Mucosa of stomach (tissue), 1 donor: Measurements from ENCODE around the gene DDB1.

ENCODE experiments used
- H3K27me3 ChIP-seq: one replicate; pipeline ENCODE4 v1.7.0; 2013; ENCODE audit warnings: mild to moderate bottlenecking, low read length; ENCODE audit not compliant: control insufficient read depth, insufficient read depth
- H3K36me3 ChIP-seq: one replicate; pipeline ENCODE4 v1.7.0; 2013; ENCODE audit warnings: low read length; ENCODE audit not compliant: control insufficient read depth, insufficient read depth
- H3K4me1 ChIP-seq: one replicate; pipeline ENCODE4 v1.7.0; 2013; ENCODE audit warnings: mild to moderate bottlenecking, low read length; ENCODE audit not compliant: control insufficient read depth, insufficient read depth
- H3K4me3 ChIP-seq: one replicate; pipeline ENCODE4 v1.7.0; 2013; ENCODE audit warnings: low read length
- H3K9ac ChIP-seq: one replicate; pipeline ENCODE4 v1.7.0; 2013; ENCODE audit warnings: mild to moderate bottlenecking, low read length, moderate library complexity
- H3K9me3 ChIP-seq: one replicate; pipeline ENCODE4 v1.7.0; 2013; ENCODE audit warnings: mild to moderate bottlenecking, low read length, moderate library complexity; ENCODE audit not compliant: control insufficient read depth
- donor health status: Pancreatic carcinoma.

The DDB1 gene

GRCh38 chr11:61280883-61281580, 51.9 kb downstream of the DDB1 start:
- Histone ChIP-seq H3K27me3 (peaks cover 5% of the 10 kb centered on the region), H3K4me1 (peaks cover 10% of the 10 kb centered on the region), H3K36me3 (no peaks in the 10 kb centered on the region), H3K9ac (no peak overlapping the region), H3K4me3 (no peak overlapping the region), H3K9me3 (no peaks in the 10 kb centered on the region)

GRCh38 chr11:61279934-61280659, 52.8 kb downstream of the DDB1 start:
- H3K9me3 ChIP-seq = no peaks in the 10 kb centered on the region

GRCh38 chr11:61278001-61278470, 54.9 kb downstream of the DDB1 start:
- Histone ChIP-seq H3K4me1 (peaks cover 20% of the 10 kb centered on the region), H3K27me3 (peaks cover 10% of the 10 kb centered on the region), H3K9ac (no peak overlapping the region), H3K4me3 (no peak overlapping the region), H3K9me3 (no peaks in the 10 kb centered on the region), H3K36me3 (no peaks in the 10 kb centered on the region)

More at GRCh38 chr11:61279934-61280659, 52.8 kb downstream of the DDB1 start:
- H3K4me3 ChIP-seq = no peak overlapping the region
- H3K9ac ChIP-seq = no peak overlapping the region
- peaks cover 5% of the 10 kb centered on the region for H3K27me3 ChIP-seq
- no peaks in the 10 kb centered on the region for H3K36me3 ChIP-seq
- peaks cover 10% of the 10 kb centered on the region for H3K4me1 ChIP-seq

- Histone ChIP-seq H3K36me3 (no peaks in the 10 kb centered on the region), H3K27me3 (peaks cover 10% of the 10 kb centered on the region)
These were observed 55.5 kb downstream of the DDB1 start for GRCh38 chr11:61277186-61278000.

DNA sequence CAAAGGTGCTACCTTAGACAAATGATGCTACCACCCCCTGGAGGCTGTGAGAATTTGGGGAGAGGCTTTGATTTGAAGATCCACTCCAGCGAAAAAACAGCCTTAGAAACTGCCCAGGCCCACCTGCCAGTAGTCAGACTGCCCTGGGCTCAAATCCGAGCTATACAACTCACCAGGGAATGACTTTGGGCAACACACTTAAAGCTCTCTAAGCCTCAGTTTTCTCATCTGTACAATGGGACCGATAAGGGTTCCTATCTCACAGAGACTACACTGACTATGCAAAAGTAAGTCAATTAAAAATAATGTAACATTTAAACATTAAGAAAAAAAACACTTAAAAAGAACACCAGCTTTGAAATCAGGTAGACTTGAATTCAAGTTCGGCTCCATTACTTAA, 57.7 kb downstream of the DDB1 start:
- no peaks in the 10 kb centered on the region for H3K9me3 ChIP-seq
- H3K9ac ChIP-seq = no peak overlapping the region
- no peak overlapping the region for H3K4me3 ChIP-seq
- H3K36me3 ChIP-seq = no peaks in the 10 kb centered on the region
- H3K4me1 ChIP-seq = peaks cover 10% of the 10 kb centered on the region
- peaks cover 5% of the 10 kb centered on the region for H3K27me3 ChIP-seq

More at GRCh38 chr11:61277186-61278000, 55.5 kb downstream of the DDB1 start:
- H3K9ac ChIP-seq = no peak overlapping the region
- H3K4me1 ChIP-seq = peaks cover 20% of the 10 kb centered on the region
- H3K9me3 ChIP-seq = no peaks in the 10 kb centered on the region
- no peak overlapping the region for H3K4me3 ChIP-seq

DNA sequence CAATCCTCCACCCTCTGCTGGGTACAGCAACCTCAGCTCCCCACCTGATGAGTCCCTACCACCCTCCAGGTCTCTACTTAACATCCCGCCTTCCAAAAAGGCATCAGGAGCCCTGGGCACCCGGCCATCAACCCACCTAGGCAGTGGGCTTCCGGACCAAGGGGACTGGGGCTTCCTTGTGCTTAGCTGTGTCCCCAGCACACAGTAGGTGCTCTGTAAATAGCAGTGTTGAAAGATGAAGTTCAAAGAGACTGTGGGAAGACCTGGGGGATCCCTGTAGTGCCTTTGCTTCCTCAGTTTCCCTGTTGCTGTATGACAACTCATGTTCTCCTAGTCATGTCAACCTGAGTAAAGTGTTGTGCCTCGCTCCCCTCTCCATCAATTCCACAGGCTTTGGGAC, 58.8 kb downstream of the DDB1 start:
- H3K36me3 ChIP-seq = no peaks in the 10 kb centered on the region
- no peaks in the 10 kb centered on the region for H3K9me3 ChIP-seq
- H3K4me3 ChIP-seq = no peak overlapping the region
- peaks cover 5% of the 10 kb centered on the region for H3K27me3 ChIP-seq
- no peak overlapping the region for H3K9ac ChIP-seq
- H3K4me1 ChIP-seq = peaks cover 10% of the 10 kb centered on the region

DNA sequence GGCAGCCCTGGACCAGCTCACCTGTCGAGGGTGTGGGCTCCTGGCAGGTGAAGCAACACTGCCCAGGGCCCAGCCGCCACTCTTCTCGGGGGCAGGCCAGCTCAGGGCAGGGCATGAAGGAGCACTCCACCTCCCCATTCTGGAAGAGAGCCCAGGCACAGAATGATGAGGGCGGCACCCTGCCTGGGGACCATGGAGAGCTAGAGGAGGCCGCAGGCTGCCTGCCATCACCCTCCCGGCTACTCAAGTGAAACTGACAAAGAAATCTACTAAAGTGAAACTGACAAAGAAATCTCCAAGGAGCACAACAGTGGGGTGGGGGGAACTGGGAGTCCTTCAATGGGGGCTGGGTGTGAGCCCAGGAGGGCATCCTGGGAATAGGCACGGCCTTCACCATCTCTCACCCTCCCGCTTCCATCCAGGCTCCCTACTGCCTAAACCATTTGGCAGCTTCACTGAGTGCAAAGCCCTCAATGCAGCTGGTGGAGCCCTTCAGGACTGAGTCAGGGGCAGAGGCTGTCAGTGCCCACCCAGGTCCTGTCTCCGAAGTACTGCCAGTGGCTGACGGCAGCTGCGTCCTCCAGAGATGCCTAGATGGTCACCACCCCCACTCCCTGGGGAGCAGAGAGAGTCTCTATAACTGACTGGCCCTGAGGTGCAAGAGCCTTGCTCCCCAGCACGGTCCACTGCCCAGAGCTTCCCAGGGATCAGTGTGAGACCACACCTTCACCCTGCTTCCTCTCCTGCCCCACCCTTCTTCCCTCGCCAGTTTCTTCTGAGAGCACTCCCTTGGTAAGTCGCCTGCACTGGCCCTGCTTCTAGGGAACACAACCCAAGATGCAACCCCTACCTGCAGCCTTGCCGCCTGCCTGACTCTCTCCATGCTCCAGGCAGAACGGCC, 59.5 kb downstream of the DDB1 start:
- Histone ChIP-seq H3K4me1 (peaks cover 10% of the 10 kb centered on the region), H3K9ac (no peak overlapping the region), H3K36me3 (no peaks in the 10 kb centered on the region), H3K4me3 (no peak overlapping the region), H3K27me3 (peaks cover 5% of the 10 kb centered on the region), H3K9me3 (no peaks in the 10 kb centered on the region)

DNA sequence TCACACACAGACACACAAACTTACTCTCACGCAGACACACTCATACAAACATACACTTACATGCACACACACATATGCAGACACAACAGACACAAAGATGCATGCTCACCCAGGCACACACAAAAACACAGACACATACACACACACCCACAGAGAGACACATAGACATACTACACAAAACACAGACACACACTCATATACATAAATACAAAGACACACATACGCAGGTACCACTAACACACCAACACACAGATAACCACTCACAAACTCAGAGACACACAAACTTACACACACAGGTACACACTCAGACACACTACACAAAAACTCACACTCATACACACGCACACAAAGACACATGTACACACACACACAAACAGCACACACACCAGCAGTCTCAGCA, 60.2 kb downstream of the DDB1 start:
- H3K27me3 ChIP-seq = peaks cover 5% of the 10 kb centered on the region
- H3K9ac ChIP-seq = no peak overlapping the region
- H3K36me3 ChIP-seq = no peaks in the 10 kb centered on the region
- no peaks in the 10 kb centered on the region for H3K9me3 ChIP-seq
- H3K4me1 ChIP-seq = peaks cover 10% of the 10 kb centered on the region
- H3K4me3 ChIP-seq = no peak overlapping the region

GRCh38 chr11:61270354-61271076, 62.4 kb downstream of the DDB1 start:
- Histone ChIP-seq H3K9ac (no peak overlapping the region), H3K36me3 (no peaks in the 10 kb centered on the region), H3K4me1 (peaks cover 10% of the 10 kb centered on the region), H3K27me3 (peaks cover 5% of the 10 kb centered on the region), H3K4me3 (no peak overlapping the region), H3K9me3 (no peaks in the 10 kb centered on the region)

GRCh38 chr11:61268588-61269250, 64.2 kb downstream of the DDB1 start:
- H3K9ac ChIP-seq = no peak overlapping the region
- H3K27me3 ChIP-seq = no peaks in the 10 kb centered on the region
- no peaks in the 10 kb centered on the region for H3K36me3 ChIP-seq
- H3K4me1 ChIP-seq = peaks cover 5% of the 10 kb centered on the region
- no peaks in the 10 kb centered on the region for H3K9me3 ChIP-seq
- no peak overlapping the region for H3K4me3 ChIP-seq
